Pancreas (tissue), 10 donors: Measurements from ENCODE around the gene CBFA2T3. TPM values are rescaled to one million over a fixed set of nuclear protein-coding genes. Genes with fewer than 3 reads are reported as not detected.
"Not testable (repeated sequence)": the region's sequence is repeated elsewhere in the genome, so short reads cannot be mapped to it uniquely, and the experiment has no call there.

Experiments used
- ATAC-seq, 4 donors: fragments of 200-7000 bp; cut with Tn5 transposase; one replicate each; pipeline versions ENCODE4 v1.8.0 to v1.9.1; 2020; ENCODE audit warnings: mild to moderate bottlenecking in 4 of 4, moderate library complexity in 4 of 4
- DNase-seq, 6 donors: peaks; one replicate each; pipeline ENCODE4 v3.0.0-alpha.2; 2020
- FAIRE-seq: peaks from 2 replicates; lab custom pipeline; 2012; peaks lifted over from hg19 to GRCh38; lab: Jason Lieb, UNC
- H3K27ac ChIP-seq, 4 donors: fragments of 200-600 bp; sonication (generic); 1 replicate in 3 of 4; 2 replicates in 1 of 4; pipeline versions ENCODE4 v1.5.0 to v1.8.0; 2020
- H3K27me3 ChIP-seq, 4 donors: fragments of 200-600 bp; one replicate each; pipeline ENCODE4 v1.8.0; 2021
- H3K36me3 ChIP-seq, 3 donors: fragments of 200-600 bp; sonication (generic) in 1 of 3; one replicate each; pipeline versions ENCODE4 v1.5.0 to v1.8.0; 2020 to 2021
- H3K4me1 ChIP-seq, 3 donors: fragments of 200-600 bp; one replicate each; pipeline ENCODE4 v1.8.0; 2021
- H3K4me3 ChIP-seq, 4 donors: fragments of 200-600 bp; sonication (generic) in 2 of 4; one replicate each; pipeline versions ENCODE4 v1.5.0 to v1.8.0; 2020 to 2021
- H3K9me3 ChIP-seq, 4 donors: fragments of 200-600 bp; one replicate each; pipeline ENCODE4 v1.8.0; 2021
- WGBS, 2 donors: extraction: QIAGEN DNeasy Blood & Tissue Kit; methylation state at CpG; one replicate each; pipeline ENCODE4 v1.1.7; 2013; 5-methylcytosine and 5-hydroxymethylcytosine counted together
- intact Hi-C, 3 donors: fragments of 100-400 bp; cut with DNase I; formaldehyde crosslinking; loops; one replicate each; pipeline versions ENCODE4 v1.11.1 to v1.14.2; 2022
- polyA plus RNA-seq, 2 donors: library from polyadenylated mRNA; stranded (reverse); fragments of 200-250 nt; gene quantifications; one replicate each; pipeline ENCODE4 v1.2.3, GENCODE V29; 2013
- total RNA-seq, 6 donors: library from RNA; stranded (reverse); fragmentation: NEBNext Ultra II Directional in 4 of 6; extraction: Animal tissue kit (Norgen Biotek cat#: 25700) in 4 of 6; gene quantifications; one replicate each; pipeline versions ENCODE4 v1.2.1 to v1.2.4, GENCODE V29; 2021 to 2023
- TF ChIP-seq, protein P1 (sequence below), 4 donors: fragments of 200-600 bp; sonication (generic) in 3 of 4; IDR thresholded peaks; one replicate each; pipeline versions ENCODE4 v1.5.0 to v1.8.0; 2021; ENCODE audit warnings: antibody characterized with exemption in 4 of 4
- donor health status: healthy with polysubstance abuse.
- donor health status: DM: no; HTN: no; CAD: no; lungs with moderate emphysema.
- donor health status: DM: no; HTN: no; CAD: no.
- donor health status: control.
- donor health status: control.
- donor health status: Bipolar disorder and iron deficiency.
- donor health status: DM: yes; HTN: yes; CAD: no.
- donor health status: DM: no; HTN: no; CAD: no.
- donor health status: DM: no; HTN: no; CAD: no.
- donor health status: DM: yes; HTN: yes; CAD: no.

Gene CBFA2T3
- total and polyA plus RNA-seq, 8 donors: 8.7 to 27.0 (median 21.9) TPM

- no peak for FAIRE-seq
- H3K9me3 ChIP-seq: no peaks in the 10 kb centered on the region
- H3K27ac ChIP-seq: no peak overlapping the region
- H3K4me3 ChIP-seq: no peak overlapping the region
- no peak for ATAC-seq
- H3K4me1 ChIP-seq: no peaks in the 10 kb centered on the region
- TF ChIP-seq, protein P1, sequence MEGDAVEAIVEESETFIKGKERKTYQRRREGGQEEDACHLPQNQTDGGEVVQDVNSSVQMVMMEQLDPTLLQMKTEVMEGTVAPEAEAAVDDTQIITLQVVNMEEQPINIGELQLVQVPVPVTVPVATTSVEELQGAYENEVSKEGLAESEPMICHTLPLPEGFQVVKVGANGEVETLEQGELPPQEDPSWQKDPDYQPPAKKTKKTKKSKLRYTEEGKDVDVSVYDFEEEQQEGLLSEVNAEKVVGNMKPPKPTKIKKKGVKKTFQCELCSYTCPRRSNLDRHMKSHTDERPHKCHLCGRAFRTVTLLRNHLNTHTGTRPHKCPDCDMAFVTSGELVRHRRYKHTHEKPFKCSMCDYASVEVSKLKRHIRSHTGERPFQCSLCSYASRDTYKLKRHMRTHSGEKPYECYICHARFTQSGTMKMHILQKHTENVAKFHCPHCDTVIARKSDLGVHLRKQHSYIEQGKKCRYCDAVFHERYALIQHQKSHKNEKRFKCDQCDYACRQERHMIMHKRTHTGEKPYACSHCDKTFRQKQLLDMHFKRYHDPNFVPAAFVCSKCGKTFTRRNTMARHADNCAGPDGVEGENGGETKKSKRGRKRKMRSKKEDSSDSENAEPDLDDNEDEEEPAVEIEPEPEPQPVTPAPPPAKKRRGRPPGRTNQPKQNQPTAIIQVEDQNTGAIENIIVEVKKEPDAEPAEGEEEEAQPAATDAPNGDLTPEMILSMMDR (IDR thresholded peaks at IDR 0.05): no peak
- 40 to 55% methylated on average over 2 of the region's 2 CpGs for WGBS, 2 donors
- no peaks in the 10 kb centered on the region for H3K27me3 ChIP-seq
- intact Hi-C loops: no loop called here
- H3K36me3 ChIP-seq: no peaks in the 10 kb centered on the region
- DNase-seq: peak in 1 of 6 donors; percentile 5
These were observed 35.6 kb upstream of the CBFA2T3 start for GRCh38 chr16:89012622-89012995.

DNA sequence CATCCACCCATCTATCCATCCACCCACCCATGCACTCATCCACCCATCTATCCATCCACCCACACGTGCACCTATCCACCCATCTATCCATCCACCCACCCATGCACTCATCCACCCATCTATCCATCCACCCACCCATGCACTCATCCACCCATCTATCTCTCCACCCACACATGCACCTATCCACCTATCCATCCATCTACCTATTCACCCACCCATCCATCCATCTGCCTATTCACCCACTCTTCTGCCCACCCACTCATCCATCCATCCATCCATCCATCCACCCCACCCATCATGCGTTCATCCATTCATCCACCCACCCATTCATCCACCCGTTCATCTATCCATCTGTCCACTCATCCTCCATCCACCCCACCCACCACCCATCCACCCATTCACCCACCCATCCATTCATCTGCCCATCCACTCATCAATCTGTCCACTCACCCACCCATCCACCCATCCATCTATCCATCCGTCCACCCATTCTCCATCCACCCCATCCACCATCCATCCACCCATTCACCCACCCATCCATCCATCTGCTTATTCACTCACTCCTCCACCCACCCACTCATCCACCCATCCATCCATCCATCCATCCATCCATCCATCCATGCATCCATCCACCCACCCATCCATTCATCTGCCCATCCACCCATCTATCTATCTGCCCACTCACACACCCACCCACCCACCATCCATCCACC, 35.1 kb upstream of the CBFA2T3 start:
- 55 to 71% methylated on average over 4 of the region's 4 CpGs for WGBS, 2 donors
- TF ChIP-seq, protein P1 (IDR thresholded peaks at IDR 0.05): no peak
- no peaks in the 10 kb centered on the region for H3K9me3 ChIP-seq
- intact Hi-C loops: no loop called here
- no peak for ATAC-seq
- H3K27me3 ChIP-seq: no peaks in the 10 kb centered on the region
- no peak overlapping the region for H3K27ac ChIP-seq
- no peak overlapping the region for H3K4me3 ChIP-seq
- FAIRE-seq: no peak
- H3K4me1 ChIP-seq: no peaks in the 10 kb centered on the region
- no peak for DNase-seq
- no peaks in the 10 kb centered on the region for H3K36me3 ChIP-seq

DNA sequence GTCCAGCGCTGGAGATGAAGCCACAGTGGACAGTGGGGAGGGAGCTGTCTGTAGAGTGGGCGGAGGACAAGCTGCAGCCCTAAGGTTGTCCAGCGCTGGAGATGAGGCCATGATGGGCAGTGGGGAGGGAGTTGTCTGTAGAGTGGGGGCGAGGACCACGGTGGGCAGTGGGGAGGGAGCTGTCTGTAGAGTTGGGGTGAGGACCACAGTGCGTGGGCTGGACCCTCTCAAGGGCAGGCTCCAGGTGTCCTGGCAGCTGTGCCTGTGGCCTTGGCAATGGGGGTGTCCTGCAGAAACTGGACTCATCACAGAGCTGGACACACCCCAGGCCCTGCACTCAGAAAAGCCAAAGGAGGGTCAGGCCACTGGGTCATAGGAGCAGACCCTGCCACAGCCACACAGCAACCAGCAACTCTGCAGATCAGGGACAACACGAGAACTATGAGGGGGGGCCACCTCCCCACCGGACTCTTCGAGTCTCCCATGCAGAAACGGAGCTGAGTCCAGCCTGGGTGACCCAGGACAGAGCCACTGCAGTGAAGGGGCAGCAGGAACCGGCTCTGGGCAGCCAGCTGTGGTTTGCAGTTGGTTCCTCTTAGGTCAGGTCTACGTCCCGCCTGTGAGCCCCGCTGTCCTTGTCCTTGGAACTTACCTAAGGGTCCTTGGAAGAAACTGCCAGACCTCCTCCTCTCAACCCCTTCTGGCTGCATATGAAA, 33.4 kb upstream of the CBFA2T3 start:
- no peaks in the 10 kb centered on the region for H3K27me3 ChIP-seq

DNA sequence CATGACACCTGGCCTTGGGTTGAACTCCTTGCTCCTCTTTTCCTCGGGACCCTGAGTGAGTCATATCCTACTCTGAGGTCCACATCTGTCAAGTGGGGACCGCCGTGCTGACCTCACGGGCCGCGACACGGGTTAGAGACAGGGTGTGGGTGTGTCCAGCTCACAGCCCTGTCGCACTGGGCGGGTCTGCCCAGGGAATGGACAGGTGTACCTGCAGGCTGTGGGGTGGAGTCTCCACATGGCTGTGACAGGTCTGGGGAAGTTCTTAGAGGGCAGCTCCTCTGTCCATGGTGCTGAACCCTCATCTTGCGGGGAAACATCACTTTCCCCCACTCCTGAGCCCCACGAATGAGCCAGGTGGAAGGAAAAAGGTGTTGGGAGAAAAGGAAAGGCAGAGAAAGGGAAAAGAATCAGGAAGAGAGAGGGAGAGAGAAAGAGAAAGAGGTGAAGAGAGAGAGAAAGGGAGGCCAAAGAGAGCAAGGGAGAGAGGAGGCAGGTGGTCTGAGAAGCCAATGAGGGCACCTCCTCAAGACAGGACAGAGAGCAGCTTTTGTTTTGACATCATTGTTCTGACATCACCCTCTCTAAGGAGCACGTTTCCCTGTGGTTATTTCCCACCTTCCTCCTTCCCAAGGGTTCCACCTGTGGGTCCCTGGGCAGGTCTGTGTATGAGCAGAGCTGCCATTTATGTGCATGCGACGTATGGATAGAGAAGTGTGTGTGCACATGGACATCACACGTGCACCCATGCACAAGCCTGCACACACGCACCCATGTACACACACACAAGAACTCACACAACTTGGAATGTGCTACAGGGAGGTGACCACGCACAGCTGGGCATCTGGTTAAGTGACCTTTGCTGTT, 32.6 kb upstream of the CBFA2T3 start:
- FAIRE-seq: no peak
- no peaks in the 10 kb centered on the region for H3K27me3 ChIP-seq
- TF ChIP-seq, protein P1 (IDR thresholded peaks at IDR 0.05): no peak
- no peaks in the 10 kb centered on the region for H3K4me1 ChIP-seq
- H3K27ac ChIP-seq: no peak overlapping the region
- intact Hi-C loops: no loop called here
- WGBS, 2 donors: 36 to 41% methylated on average over 17 of the region's 17 CpGs
- ATAC-seq: peak in 2 of 4 donors; percentile 70 to 94
- DNase-seq: peak; percentile 18 to 77 (median 44)
- no peak overlapping the region for H3K4me3 ChIP-seq
- H3K36me3 ChIP-seq: no peaks in the 10 kb centered on the region
- no peaks in the 10 kb centered on the region for H3K9me3 ChIP-seq

More for the DNA sequence above, 33.4 kb upstream of the CBFA2T3 start:
- Histone ChIP-seq H3K27ac (no peak overlapping the region), H3K36me3 (no peaks in the 10 kb centered on the region), H3K4me3 (no peak overlapping the region), H3K4me1 (no peaks in the 10 kb centered on the region), H3K9me3 (no peaks in the 10 kb centered on the region)
- intact Hi-C loops: no loop called here
- ATAC-seq (no peak), FAIRE-seq (no peak), DNase-seq (peak in 2 of 6 donors; percentile 41 to 42)
- TF ChIP-seq, protein P1 (IDR thresholded peaks at IDR 0.05): no peak
- 58 to 78% methylated on average over 14 of the region's 14 CpGs for WGBS, 2 donors

DNA sequence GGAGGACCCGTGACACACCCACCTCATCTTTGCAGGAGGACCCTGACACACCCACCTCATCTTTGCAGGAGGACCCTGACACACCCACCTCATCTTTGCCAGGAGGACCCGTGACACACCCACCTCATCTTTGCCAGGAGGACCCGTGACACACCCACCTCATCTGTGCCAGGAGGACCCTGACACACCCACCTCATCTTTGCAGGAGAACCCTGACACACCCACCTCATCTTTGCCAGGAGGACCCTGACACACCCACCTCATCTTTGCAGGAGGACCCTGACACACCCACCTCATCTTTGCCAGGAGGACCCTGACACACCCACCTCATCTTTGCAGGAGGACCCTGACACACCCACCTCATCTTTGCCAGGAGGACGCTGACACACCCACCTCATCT, 31.8 kb upstream of the CBFA2T3 start:
- 48 to 52% methylated on average over 4 of the region's 4 CpGs for WGBS, 2 donors
- H3K27ac ChIP-seq, H3K27me3 ChIP-seq, ATAC-seq, H3K4me3 ChIP-seq, H3K4me1 ChIP-seq, H3K36me3 ChIP-seq, FAIRE-seq, H3K9me3 ChIP-seq, intact Hi-C loops: not testable (repeated sequence)
- peak in 1 of 6 donors; percentile 3 for DNase-seq
